GM12801 (cell line): Measurements from ENCODE around the gene WDR45B.

Experiments
- CTCF ChIP-seq: IDR thresholded peaks from one replicate; pipeline ENCODE4 v1.5.1; 2011; ENCODE audit warnings: control low read depth; ENCODE audit not compliant: insufficient read length; ENCODE audit errors: extremely low read depth

Gene WDR45B

GRCh38 chr17:82588266-82589175 lies 59.7 kb downstream of the WDR45B start:
- TF ChIP-seq CTCF, result no peak

GRCh38 chr17:82587234-82588086 lies 60.8 kb downstream of the WDR45B start:
- TF ChIP-seq CTCF, result no peak

GRCh38 chr17:82586576-82587233 lies 61.5 kb downstream of the WDR45B start:
- TF ChIP-seq CTCF, result no peak

GRCh38 chr17:82583720-82584234 lies 64.5 kb downstream of the WDR45B start:
- TF ChIP-seq CTCF, result no peak

- no peak for TF ChIP-seq CTCF
These were observed 65.5 kb downstream of the WDR45B start for GRCh38 chr17:82582709-82583108.

GRCh38 chr17:82582213-82582612 lies 66.0 kb downstream of the WDR45B start:
- TF ChIP-seq CTCF, result no peak

- no peak for TF ChIP-seq CTCF
These were observed 70.9 kb downstream of the WDR45B start for GRCh38 chr17:82577300-82577699.
